ENCODE data around the gene PACSIN2.

- no peak for TF ChIP-seq SP1 (IDR thresholded peaks at IDR 0.05)
- no peak for TF ChIP-seq PKNOX1 (IDR thresholded peaks at IDR 0.05)
- TF ChIP-seq FOXA1 (IDR thresholded peaks at IDR 0.05) = no peak
- no peak for TF ChIP-seq FOXM1 (IDR thresholded peaks at IDR 0.05; ENCODE audit: borderline replicate concordance)
- no peak for TF ChIP-seq TARDBP (IDR thresholded peaks at IDR 0.05)
- no peak for TF ChIP-seq ZNF384 (IDR thresholded peaks at IDR 0.05)
- no peak for TF ChIP-seq SUZ12 (IDR thresholded peaks at IDR 0.05)
- no peak for TF ChIP-seq LEF1 (IDR thresholded peaks at IDR 0.05; ENCODE audit: borderline replicate concordance)
Observed at GRCh38 chr22:42945736-42946135, 69.2 kb downstream of the PACSIN2 start.

Data from HEK293T (cell line).